Epithelial cell of esophagus (primary cell): Measurements from ENCODE around the gene CREB3L2.
A peak's percentile ranks its signal among the peaks of the same experiment; 100 is the strongest.
"Not testable (repeated sequence)": the region's sequence is repeated elsewhere in the genome, so short reads cannot be mapped to it uniquely, and the experiment has no call there.

Source experiments
- DNase-seq: peaks from one replicate; pipeline ENCODE4 v3.0.0; 2010; ENCODE audit warnings: low read depth
- H3K4me3 ChIP-seq: 2 replicates; pipeline ENCODE4 v1.5.1; 2011; ENCODE audit warnings: mild to moderate bottlenecking, low read length, control low read depth
- CTCF ChIP-seq: IDR thresholded peaks from 2 replicates; pipeline ENCODE4 v1.5.1; 2011; ENCODE audit warnings: low read depth, mild to moderate bottlenecking, low read length, control low read depth, inconsistent platforms; ENCODE audit not compliant: insufficient read depth; ENCODE audit errors: missing control alignments

The CREB3L2 gene

GRCh38 chr7:137984181-137985041, 17.5 kb downstream of the CREB3L2 start:
- no peak for TF ChIP-seq CTCF
- no peak for DNase-seq
- no peak overlapping the region for H3K4me3 ChIP-seq

GRCh38 chr7:137983323-137984008, 18.4 kb downstream of the CREB3L2 start:
- H3K4me3 ChIP-seq = no peak overlapping the region
- no peak for DNase-seq
- no peak for TF ChIP-seq CTCF

GRCh38 chr7:137982394-137982793, 19.5 kb downstream of the CREB3L2 start:
- H3K4me3 ChIP-seq, DNase-seq: not testable (repeated sequence)

- no peak for TF ChIP-seq CTCF
- no peak for DNase-seq
- no peak overlapping the region for H3K4me3 ChIP-seq
Measured at GRCh38 chr7:137981668-137982067, 20.2 kb downstream of the CREB3L2 start.

GRCh38 chr7:137981175-137981574, 20.7 kb downstream of the CREB3L2 start:
- DNase-seq = no peak
- no peak for TF ChIP-seq CTCF
- no peak overlapping the region for H3K4me3 ChIP-seq

GRCh38 chr7:137980308-137980707, 21.6 kb downstream of the CREB3L2 start:
- no peak for DNase-seq
- H3K4me3 ChIP-seq = no peak overlapping the region
- no peak for TF ChIP-seq CTCF

- peak; percentile 70 for DNase-seq
- TF ChIP-seq CTCF = no peak
- no peak overlapping the region for H3K4me3 ChIP-seq
Measured at GRCh38 chr7:137978464-137979237, 23.2 kb downstream of the CREB3L2 start.
